LNCaP clone FGC (cell line): Measurements from ENCODE around the gene CSTPP1.
"Not testable (repeated sequence)": the region's sequence is repeated elsewhere in the genome, so short reads cannot be mapped to it uniquely, and the experiment has no call there.

Experiments
- DNase-seq: peaks from one replicate; pipeline ENCODE4 v3.0.0-alpha.2; 2011; ENCODE audit warnings: low read depth
- H3K4me3 ChIP-seq: 2 replicates; pipeline ENCODE4 v1.5.1; 2011; ENCODE audit warnings: mild to moderate bottlenecking, low read depth, low read length, control low read depth
- TF ChIP-seq, protein P1 (sequence below): IDR thresholded peaks from 2 replicates; pipeline ENCODE4 v1.5.1; 2012; ENCODE audit warnings: mild to moderate bottlenecking; ENCODE audit not compliant: control insufficient read depth, insufficient read depth; ENCODE audit errors: extremely low read depth

The CSTPP1 gene

DNA sequence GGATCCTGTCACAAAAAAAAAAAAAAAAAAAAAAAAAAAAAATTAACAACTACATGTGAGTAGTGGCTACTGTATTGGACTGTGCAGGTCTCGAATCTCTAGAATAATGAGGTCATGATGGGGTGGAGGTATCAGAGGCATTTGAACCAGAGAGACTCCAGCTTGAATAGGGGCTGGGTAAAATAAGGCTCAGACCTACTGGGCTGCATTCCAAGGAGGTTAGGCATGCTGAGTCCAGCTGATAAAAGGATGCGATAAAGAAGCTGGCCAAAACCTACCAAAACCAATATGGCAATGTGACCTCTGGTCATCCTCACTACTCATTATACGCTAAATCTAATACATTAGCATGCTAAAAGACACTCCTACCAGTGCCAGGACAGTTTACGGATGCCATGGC, 255.6 kb downstream of the CSTPP1 start:
- DNase-seq, result no peak
- TF ChIP-seq, protein P1, sequence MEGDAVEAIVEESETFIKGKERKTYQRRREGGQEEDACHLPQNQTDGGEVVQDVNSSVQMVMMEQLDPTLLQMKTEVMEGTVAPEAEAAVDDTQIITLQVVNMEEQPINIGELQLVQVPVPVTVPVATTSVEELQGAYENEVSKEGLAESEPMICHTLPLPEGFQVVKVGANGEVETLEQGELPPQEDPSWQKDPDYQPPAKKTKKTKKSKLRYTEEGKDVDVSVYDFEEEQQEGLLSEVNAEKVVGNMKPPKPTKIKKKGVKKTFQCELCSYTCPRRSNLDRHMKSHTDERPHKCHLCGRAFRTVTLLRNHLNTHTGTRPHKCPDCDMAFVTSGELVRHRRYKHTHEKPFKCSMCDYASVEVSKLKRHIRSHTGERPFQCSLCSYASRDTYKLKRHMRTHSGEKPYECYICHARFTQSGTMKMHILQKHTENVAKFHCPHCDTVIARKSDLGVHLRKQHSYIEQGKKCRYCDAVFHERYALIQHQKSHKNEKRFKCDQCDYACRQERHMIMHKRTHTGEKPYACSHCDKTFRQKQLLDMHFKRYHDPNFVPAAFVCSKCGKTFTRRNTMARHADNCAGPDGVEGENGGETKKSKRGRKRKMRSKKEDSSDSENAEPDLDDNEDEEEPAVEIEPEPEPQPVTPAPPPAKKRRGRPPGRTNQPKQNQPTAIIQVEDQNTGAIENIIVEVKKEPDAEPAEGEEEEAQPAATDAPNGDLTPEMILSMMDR, result no peak
- no peak overlapping the region for H3K4me3 ChIP-seq

GRCh38 chr11:47198161-47198560, 261.6 kb downstream of the CSTPP1 start:
- not testable (repeated sequence) for DNase-seq, H3K4me3 ChIP-seq

- TF ChIP-seq, protein P1, result no peak
- no peak overlapping the region for H3K4me3 ChIP-seq
- no peak for DNase-seq
These were observed 264.5 kb downstream of the CSTPP1 start for GRCh38 chr11:47201015-47201414.

- H3K4me3 ChIP-seq, result no peak overlapping the region
- DNase-seq, result no peak
- TF ChIP-seq, protein P1, result no peak
These were observed 266.0 kb downstream of the CSTPP1 start for GRCh38 chr11:47202576-47202975.

DNA sequence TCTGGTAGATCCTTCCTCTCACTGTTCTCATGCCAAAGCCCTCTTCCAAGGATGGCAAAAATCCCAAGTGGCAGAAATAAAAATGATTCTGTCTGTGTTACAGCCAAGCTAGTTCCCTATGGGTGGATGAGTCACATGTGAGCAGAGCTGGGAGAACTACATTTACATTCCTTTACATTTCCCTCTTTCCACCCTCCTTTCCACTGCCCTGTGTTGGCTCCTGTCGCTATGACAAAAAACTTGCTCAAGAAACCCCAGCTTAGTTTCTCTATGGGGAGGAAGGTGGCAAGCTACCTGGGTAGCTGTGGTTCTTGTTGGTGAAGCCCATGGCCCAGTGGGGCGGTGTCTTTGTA, 268.1 kb downstream of the CSTPP1 start:
- no peak for DNase-seq
- TF ChIP-seq, protein P1, result no peak
- no peak overlapping the region for H3K4me3 ChIP-seq

DNA sequence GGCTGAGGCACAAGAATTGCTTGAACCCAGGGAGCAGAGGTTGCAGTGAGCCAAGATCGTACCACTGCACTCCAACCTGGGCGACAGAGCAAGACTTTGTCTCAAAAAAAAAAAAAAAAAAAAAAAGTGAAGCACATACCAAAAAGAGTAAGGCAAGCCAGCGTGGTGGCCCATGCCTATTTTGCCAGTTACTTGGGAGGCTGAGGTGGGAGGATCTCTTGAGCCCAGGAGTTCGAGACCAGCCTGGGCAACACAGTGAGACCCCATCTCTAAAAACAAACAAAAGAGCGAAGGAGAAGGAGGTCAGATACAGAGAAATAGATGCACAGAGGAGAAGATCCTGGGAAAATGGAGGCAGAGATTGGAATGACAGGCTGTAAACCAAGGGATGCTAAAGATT, 270.0 kb downstream of the CSTPP1 start:
- H3K4me3 ChIP-seq, DNase-seq: not testable (repeated sequence)

GRCh38 chr11:47207459-47207858, 270.9 kb downstream of the CSTPP1 start:
- H3K4me3 ChIP-seq, result no peak overlapping the region
- TF ChIP-seq, protein P1, result no peak
- no peak for DNase-seq

GRCh38 chr11:47208008-47208552, 271.5 kb downstream of the CSTPP1 start:
- H3K4me3 ChIP-seq, DNase-seq: not testable (repeated sequence)

DNA sequence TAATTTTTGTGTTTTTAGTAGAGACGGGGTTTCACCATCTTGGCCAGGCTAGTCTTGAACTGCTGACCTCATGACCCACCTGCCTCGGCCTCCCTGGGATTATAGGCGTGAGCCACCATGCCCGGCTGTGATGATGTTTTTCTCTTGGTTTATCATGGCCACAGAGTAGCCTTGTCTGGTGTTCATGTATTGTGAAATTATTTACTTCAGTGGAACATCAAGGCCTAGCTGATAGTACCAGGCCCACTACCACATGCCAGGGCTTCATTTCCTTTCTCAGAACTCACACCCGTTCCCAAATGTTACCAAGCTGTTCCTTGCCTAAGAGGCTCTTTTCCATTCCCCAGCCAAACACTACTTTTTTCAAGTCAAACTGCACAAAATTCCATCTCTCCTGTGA, 272.1 kb downstream of the CSTPP1 start:
- TF ChIP-seq, protein P1, result no peak
- no peak overlapping the region for H3K4me3 ChIP-seq
- no peak for DNase-seq
